HCT116 (cell line): Measurements from ENCODE around the gene POC1A. TPM values are rescaled to one million over a fixed set of nuclear protein-coding genes. Genes with fewer than 3 reads are reported as not detected.

ENCODE experiments used
- ATAC-seq: fragments of 200-7000 bp; cut with Tn5 transposase; 2 replicates; pipeline ENCODE4 v1.9.1; 2020; ENCODE audit warnings: mild to moderate bottlenecking, moderate library complexity
- BruUV-seq: library from RNA; stranded (reverse); fragments of 400-500 nt; replicated peaks from 2 replicates; lab custom pipeline; 2021; lab: Mats Ljungman, UMichigan
- CTCF ChIA-PET: fragments of 300-600 bp; sonication (Branson Sonifier 250); formaldehyde crosslinking; loops from one replicate; lab custom pipeline; 2021; ENCODE audit warnings: antibody characterized with exemption; lab: Charles Lee
- POLR2A ChIA-PET: fragments of 300-600, 350-600 bp; sonication (Branson Sonifier 250); formaldehyde crosslinking; loops from one replicate; lab custom pipeline; 2021; ENCODE audit warnings: antibody characterized with exemption; lab: Charles Lee
- RAD21 ChIA-PET, 2 experiments: fragments of 300-600 bp; sonication (Branson Sonifier 250); formaldehyde crosslinking; loops; one replicate each; lab custom pipeline; 2023; ENCODE audit warnings: low total read pairs in 2 of 2; ENCODE audit not compliant: uncharacterized antibody in 2 of 2, unreplicated experiment in 2 of 2, low non-redundant PET in 1 of 2; lab: Charles Lee
- DNase-seq: peaks from one replicate; pipeline ENCODE4 v3.0.0-alpha.2; 2010; ENCODE audit warnings: low read depth, low spot score
- H2AFZ ChIP-seq: fragments of 200-600 bp; shearing (Covaris generic), sonication (generic); 2 replicates; pipeline ENCODE4 v1.6.1; 2017; ENCODE audit warnings: low read depth, mixed run types, mixed read lengths, antibody characterized with exemption, low read length; ENCODE audit not compliant: poor library complexity, severe bottlenecking
- H3K27ac ChIP-seq: 2 replicates; pipeline ENCODE4 v1.5.1; 2012; ENCODE audit warnings: low read depth, low read length
- H3K27me3 ChIP-seq: fragments of 200-600 bp; sonication (generic); 2 replicates; pipeline ENCODE4 v1.6.1; 2016; ENCODE audit warnings: mixed run types, low read length, mixed read lengths; ENCODE audit not compliant: insufficient read depth
- H3K36me3 ChIP-seq, 2 experiments: fragments of 200-500 bp in 1 of 2; fragments of 200-600 bp in 1 of 2; sonication (Bioruptor generic) in 1 of 2; sonication (generic) in 1 of 2; 2 replicates each; pipeline versions ENCODE4 v1.5.1 to v1.6.1; 2014 to 2016; ENCODE audit warnings: low read length in 2 of 2, inconsistent platforms in 1 of 2, mixed read lengths in 1 of 2, mixed run types in 1 of 2; ENCODE audit not compliant: insufficient read depth in 2 of 2, control insufficient read depth in 1 of 2
- H3K4me1 ChIP-seq, 2 experiments: fragments of 200-600 bp in 1 of 2; sonication (generic) in 1 of 2; 2 replicates each; pipeline versions ENCODE4 v1.5.1 to v1.6.1; 2012 to 2017; ENCODE audit warnings: low read length in 2 of 2, inconsistent platforms in 1 of 2, mild to moderate bottlenecking in 1 of 2, mixed read lengths in 1 of 2, mixed run types in 1 of 2, moderate library complexity in 1 of 2; ENCODE audit not compliant: insufficient read depth in 2 of 2, control insufficient read depth in 1 of 2
- H3K4me2 ChIP-seq: fragments of 200-600 bp; sonication (generic); 2 replicates; pipeline ENCODE4 v1.6.1; 2017; ENCODE audit warnings: mixed run types, low read length, mixed read lengths
- H3K4me3 ChIP-seq, 2 experiments: fragments of 200-600 bp in 1 of 2; sonication (generic) in 1 of 2; replicated peaks in 1 of 2; 2 replicates each; pipeline ENCODE4 v1.5.1; 2011 to 2016; ENCODE audit warnings: low read length in 2 of 2, control low read depth in 1 of 2, low read depth in 1 of 2, mild to moderate bottlenecking in 1 of 2, mixed read lengths in 1 of 2, mixed run types in 1 of 2
- H3K79me2 ChIP-seq: fragments of 200-600 bp; sonication (generic); 2 replicates; pipeline ENCODE4 v1.6.1; 2017; ENCODE audit warnings: mild to moderate bottlenecking, mixed run types, low read length, moderate library complexity, mixed read lengths; ENCODE audit not compliant: insufficient read depth
- H3K9ac ChIP-seq: fragments of 200-600 bp; sonication (generic); 2 replicates; pipeline ENCODE4 v1.6.1; 2016; ENCODE audit warnings: low read length, mixed read lengths
- H3K9me2 ChIP-seq: fragments of 200-600 bp; sonication (generic), shearing (Covaris generic); 2 replicates; pipeline ENCODE4 v1.6.1; 2017; ENCODE audit warnings: mixed run types, mild to moderate bottlenecking, moderate library complexity; ENCODE audit not compliant: insufficient read depth
- H3K9me3 ChIP-seq, 2 experiments: fragments of 200-500 bp in 1 of 2; fragments of 200-600 bp in 1 of 2; sonication (Bioruptor generic) in 1 of 2; sonication (generic) in 1 of 2; 2 replicates each; pipeline ENCODE4 v1.6.1; 2014 to 2017; ENCODE audit warnings: low read length in 2 of 2, mixed read lengths in 2 of 2, inconsistent platforms in 1 of 2, low read depth in 1 of 2, mild to moderate bottlenecking in 1 of 2, mixed run types in 1 of 2, moderate library complexity in 1 of 2; ENCODE audit not compliant: control insufficient read depth in 1 of 2, insufficient read depth in 1 of 2
- H4K20me1 ChIP-seq: fragments of 200-600 bp; sonication (generic), shearing (Covaris generic); 2 replicates; pipeline ENCODE4 v1.6.1; 2017; ENCODE audit warnings: mixed run types, mild to moderate bottlenecking, moderate library complexity; ENCODE audit not compliant: insufficient read depth
- CBX3 ChIP-seq: IDR thresholded peaks from 2 replicates; pipeline ENCODE4 v1.6.1; 2012; ENCODE audit warnings: low read depth
- CEBPB ChIP-seq: IDR thresholded peaks from 2 replicates; pipeline ENCODE4 v1.6.1; 2012; ENCODE audit warnings: low read depth
- EGR1 ChIP-seq: IDR thresholded peaks from 2 replicates; pipeline ENCODE4 v1.6.1; 2012; ENCODE audit warnings: low read depth
- ELF1 ChIP-seq: IDR thresholded peaks from 2 replicates; pipeline ENCODE4 v1.6.1; 2012; ENCODE audit warnings: low read depth, borderline replicate concordance
- EZH2 ChIP-seq: fragments of 200-600 bp; sonication (generic); IDR thresholded peaks from 2 replicates; pipeline ENCODE4 v1.6.1; 2017; ENCODE audit warnings: antibody characterized with exemption, mixed run types
- EZH2phosphoT487 ChIP-seq: fragments of 200-600 bp; IDR thresholded peaks from 2 replicates; pipeline ENCODE4 v1.6.1; 2018; ENCODE audit warnings: antibody characterized with exemption, borderline replicate concordance
- FOSL1 ChIP-seq: IDR thresholded peaks from 2 replicates; pipeline ENCODE4 v1.6.1; 2012; ENCODE audit warnings: low read depth
- JUND ChIP-seq: IDR thresholded peaks from 2 replicates; pipeline ENCODE4 v1.6.1; 2012
- POLR2AphosphoS5 ChIP-seq: IDR thresholded peaks from 2 replicates; pipeline ENCODE4 v1.6.1; 2011; ENCODE audit warnings: mild to moderate bottlenecking, low read depth, low read length, moderate library complexity
- TCF7L2 ChIP-seq: IDR thresholded peaks from 2 replicates; pipeline ENCODE4 v1.7.0; 2011; ENCODE audit warnings: borderline replicate concordance, inconsistent platforms; ENCODE audit not compliant: insufficient read depth, insufficient read length; ENCODE audit errors: extremely low read depth
- ZFX ChIP-seq: fragments of 450-650 bp; IDR thresholded peaks from 2 replicates; pipeline ENCODE4 v1.6.1; 2017
- ZNF274 ChIP-seq: fragments of 200-500 bp; sonication (Bioruptor generic); IDR thresholded peaks from 2 replicates; pipeline ENCODE4 v1.6.1; 2014; ENCODE audit warnings: mild to moderate bottlenecking, low read depth, low read length, inconsistent platforms
- intact Hi-C: fragments of 100-400 bp; cut with micrococcal nuclease; formaldehyde crosslinking; loops from 2 replicates; pipeline ENCODE4 v1.10.0; 2022
- total RNA-seq: library from RNA; stranded (reverse); gene quantifications from one replicate; pipeline ENCODE4 v1.2.1, GENCODE V29; 2021; ENCODE audit not compliant: unreplicated experiment
- TF ChIP-seq, protein P1 (sequence below): IDR thresholded peaks from 2 replicates; pipeline ENCODE4 v1.6.1; 2011; ENCODE audit warnings: mild to moderate bottlenecking, low read length, moderate library complexity; ENCODE audit not compliant: insufficient replicate concordance; ENCODE audit errors: extremely low read depth
- TF ChIP-seq, protein P2 (sequence below), 3 experiments: fragments of 200-600 bp in 1 of 3; sonication (generic) in 1 of 3; IDR thresholded peaks in 2 of 3; conservative IDR thresholded peaks in 1 of 3; 2 replicates each; pipeline ENCODE4 v1.5.1; 2012 to 2017; ENCODE audit warnings: low read depth in 2 of 3, low read length in 2 of 3, antibody characterized with exemption in 1 of 3, borderline replicate concordance in 1 of 3, control low read depth in 1 of 3, mild to moderate bottlenecking in 1 of 3, mixed read lengths in 1 of 3, mixed run types in 1 of 3, moderate library complexity in 1 of 3; ENCODE audit not compliant: insufficient read depth in 1 of 3

Gene POC1A
- total RNA-seq, 1 experiment from 2014 or later: 34.0 TPM

DNA sequence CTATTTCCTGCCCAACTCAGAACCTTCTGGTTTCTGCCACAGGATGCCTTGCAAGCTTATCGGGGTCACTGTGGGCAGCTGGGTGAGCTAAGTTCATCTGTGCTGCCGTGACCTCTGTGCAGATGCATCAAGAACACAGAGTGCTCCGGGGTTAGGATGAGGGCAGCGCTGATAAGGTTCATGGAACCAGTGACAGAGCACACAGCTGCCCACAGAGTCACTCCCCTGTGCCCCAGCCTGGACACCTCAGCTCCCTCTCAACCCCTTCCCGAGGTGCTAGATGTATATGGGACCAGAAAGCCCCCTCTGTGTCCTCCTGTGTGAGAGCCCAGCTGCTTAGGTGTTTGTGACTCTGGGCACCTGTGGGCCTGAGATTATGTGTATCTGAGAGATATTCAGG, 28.0 kb upstream of the POC1A start (continued):
- TF ChIP-seq ZNF274: no peak
- TF ChIP-seq, protein P1, sequence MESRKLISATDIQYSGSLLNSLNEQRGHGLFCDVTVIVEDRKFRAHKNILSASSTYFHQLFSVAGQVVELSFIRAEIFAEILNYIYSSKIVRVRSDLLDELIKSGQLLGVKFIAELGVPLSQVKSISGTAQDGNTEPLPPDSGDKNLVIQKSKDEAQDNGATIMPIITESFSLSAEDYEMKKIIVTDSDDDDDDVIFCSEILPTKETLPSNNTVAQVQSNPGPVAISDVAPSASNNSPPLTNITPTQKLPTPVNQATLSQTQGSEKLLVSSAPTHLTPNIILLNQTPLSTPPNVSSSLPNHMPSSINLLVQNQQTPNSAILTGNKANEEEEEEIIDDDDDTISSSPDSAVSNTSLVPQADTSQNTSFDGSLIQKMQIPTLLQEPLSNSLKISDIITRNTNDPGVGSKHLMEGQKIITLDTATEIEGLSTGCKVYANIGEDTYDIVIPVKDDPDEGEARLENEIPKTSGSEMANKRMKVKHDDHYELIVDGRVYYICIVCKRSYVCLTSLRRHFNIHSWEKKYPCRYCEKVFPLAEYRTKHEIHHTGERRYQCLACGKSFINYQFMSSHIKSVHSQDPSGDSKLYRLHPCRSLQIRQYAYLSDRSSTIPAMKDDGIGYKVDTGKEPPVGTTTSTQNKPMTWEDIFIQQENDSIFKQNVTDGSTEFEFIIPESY: no peak

DNA sequence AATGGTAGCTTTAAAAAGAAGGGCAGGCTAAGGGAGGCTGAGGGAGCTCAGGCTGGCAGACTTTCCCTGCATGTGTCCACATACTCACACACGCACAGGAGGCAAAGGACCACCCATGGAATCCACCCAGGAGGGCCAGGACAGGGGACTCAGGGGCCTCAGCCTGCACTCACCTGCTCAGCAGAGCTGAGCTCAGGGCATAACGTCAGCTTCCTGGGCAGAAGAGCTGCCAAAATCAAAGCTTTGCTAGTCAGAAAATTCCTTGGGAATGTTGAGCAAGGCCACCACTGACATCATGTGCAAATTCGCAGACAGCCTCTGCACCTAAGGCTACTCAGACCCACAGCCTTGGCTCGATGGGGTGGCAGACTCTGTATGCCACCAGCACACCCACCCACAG, 27.3 kb upstream of the POC1A start:
- CTCF ChIA-PET: no interaction called here

More for the DNA sequence above, 27.3 kb upstream of the POC1A start:
- POLR2A ChIA-PET: interaction anchor here (0.6 kb wide), 1 partner anchor 14 kb away, joined by 3 read pairs; no protein-coding TSS in a partner anchor
- intact Hi-C loops: no loop called here
- Histone ChIP-seq H4K20me1 (no peaks in the 10 kb centered on the region), H3K9me3 (no peaks in the 10 kb centered on the region), H2AFZ (no peak overlapping the region), H3K9ac (no peak overlapping the region), H3K4me3 (no peak overlapping the region), H3K79me2 (no peaks in the 10 kb centered on the region), H3K27me3 (no peaks in the 10 kb centered on the region), H3K4me1 (no peaks in the 10 kb centered on the region), H3K27ac (no peak overlapping the region), H3K4me2 (no peak overlapping the region), H3K9me2 (no peaks in the 10 kb centered on the region), H3K36me3 (no peaks in the 10 kb centered on the region)
- ATAC-seq (no peak), DNase-seq (no peak)
- RAD21 ChIA-PET: no interaction called here
- no peak for TF ChIP-seq CBX3
- TF ChIP-seq EZH2phosphoT487: no peak
- no peak for TF ChIP-seq FOSL1
- no peak for TF ChIP-seq TCF7L2
- TF ChIP-seq ELF1: no peak
- no peak for TF ChIP-seq POLR2AphosphoS5
- no peak for TF ChIP-seq EGR1
- no peak for TF ChIP-seq EZH2
- TF ChIP-seq CEBPB: no peak
- TF ChIP-seq, protein P2, sequence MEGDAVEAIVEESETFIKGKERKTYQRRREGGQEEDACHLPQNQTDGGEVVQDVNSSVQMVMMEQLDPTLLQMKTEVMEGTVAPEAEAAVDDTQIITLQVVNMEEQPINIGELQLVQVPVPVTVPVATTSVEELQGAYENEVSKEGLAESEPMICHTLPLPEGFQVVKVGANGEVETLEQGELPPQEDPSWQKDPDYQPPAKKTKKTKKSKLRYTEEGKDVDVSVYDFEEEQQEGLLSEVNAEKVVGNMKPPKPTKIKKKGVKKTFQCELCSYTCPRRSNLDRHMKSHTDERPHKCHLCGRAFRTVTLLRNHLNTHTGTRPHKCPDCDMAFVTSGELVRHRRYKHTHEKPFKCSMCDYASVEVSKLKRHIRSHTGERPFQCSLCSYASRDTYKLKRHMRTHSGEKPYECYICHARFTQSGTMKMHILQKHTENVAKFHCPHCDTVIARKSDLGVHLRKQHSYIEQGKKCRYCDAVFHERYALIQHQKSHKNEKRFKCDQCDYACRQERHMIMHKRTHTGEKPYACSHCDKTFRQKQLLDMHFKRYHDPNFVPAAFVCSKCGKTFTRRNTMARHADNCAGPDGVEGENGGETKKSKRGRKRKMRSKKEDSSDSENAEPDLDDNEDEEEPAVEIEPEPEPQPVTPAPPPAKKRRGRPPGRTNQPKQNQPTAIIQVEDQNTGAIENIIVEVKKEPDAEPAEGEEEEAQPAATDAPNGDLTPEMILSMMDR (IDR thresholded peaks at IDR 0.05 in 2 of 3, conservative IDR thresholded peaks at IDR 0.05 in 1 of 3; ENCODE audit: borderline replicate concordance in 1 of 3, insufficient read depth in 1 of 3, low read depth in 2 of 3, low read length in 2 of 3): no peak
- TF ChIP-seq, protein P1: no peak
- no peak for TF ChIP-seq ZFX
- TF ChIP-seq JUND: no peak
- BruUV-seq: no TSS peak
